ENCODE measurements around the gene B2M.
"Not testable (repeated sequence)": the region's sequence is repeated elsewhere in the genome, so short reads cannot be mapped to it uniquely, and the experiment has no call there.

The B2M gene

GRCh38 chr15:44697014-44697413, 14.3 kb upstream of the B2M start:
- DNase-seq (ENCODE audit: low read depth, low spot score), result no peak
- no peak overlapping the region for H3K27ac ChIP-seq

GRCh38 chr15:44698641-44699040, 12.7 kb upstream of the B2M start:
- no peak overlapping the region for H3K27ac ChIP-seq
- no peak for DNase-seq (ENCODE audit: low read depth, low spot score)

- not testable (repeated sequence) for H3K27ac ChIP-seq; DNase-seq (ENCODE audit: low read depth, low spot score)
These were observed 10.6 kb upstream of the B2M start for GRCh38 chr15:44700676-44701075.

- no peak overlapping the region for H3K27ac ChIP-seq
- no peak for DNase-seq (ENCODE audit: low read depth, low spot score)
These were observed 5.3 kb upstream of the B2M start for GRCh38 chr15:44705986-44706385.

- DNase-seq (ENCODE audit: low read depth, low spot score), result no peak
These were observed 4.9 kb upstream of the B2M start for GRCh38 chr15:44706401-44706800.

GRCh38 chr15:44706946-44707636, 4.2 kb upstream of the B2M start:
- H3K27ac ChIP-seq, result peak overlapping the region; percentile 51
- peak; percentile 51 for DNase-seq (ENCODE audit: low read depth, low spot score)

More at GRCh38 chr15:44706401-44706800, 4.9 kb upstream of the B2M start:
- H3K27ac ChIP-seq, result peak overlapping the region; percentile 51

GRCh38 chr15:44710236-44711095, 851 bp upstream of the B2M start:
- H3K27ac ChIP-seq, result peak overlapping the region; percentile 53
- DNase-seq (ENCODE audit: low read depth, low spot score), result no peak

- H3K27ac ChIP-seq, result peak overlapping the region; percentile 53
- no peak for DNase-seq (ENCODE audit: low read depth, low spot score)
These were observed 527 bp downstream of the B2M start for GRCh38 chr15:44711743-44712345.

GRCh38 chr15:44712346-44713005, 1.2 kb downstream of the B2M start:
- DNase-seq (ENCODE audit: low read depth, low spot score), result no peak
- peak overlapping the region; percentile 53 for H3K27ac ChIP-seq

GRCh38 chr15:44713006-44713966, 2.0 kb downstream of the B2M start:
- no peak for DNase-seq (ENCODE audit: low read depth, low spot score)
- H3K27ac ChIP-seq, result peak overlapping the region; percentile 53

GRCh38 chr15:44715142-44715796, 4.0 kb downstream of the B2M start:
- DNase-seq (ENCODE audit: low read depth, low spot score), result no peak
- H3K27ac ChIP-seq, result no peak overlapping the region

- no peak overlapping the region for H3K27ac ChIP-seq
- DNase-seq (ENCODE audit: low read depth, low spot score), result no peak
These were observed 4.5 kb downstream of the B2M start for GRCh38 chr15:44715797-44716334.

- H3K27ac ChIP-seq, result no peak overlapping the region
- DNase-seq (ENCODE audit: low read depth, low spot score), result no peak
These were observed 5.8 kb downstream of the B2M start for GRCh38 chr15:44716983-44717602.

GRCh38 chr15:44718180-44718926, 7.0 kb downstream of the B2M start:
- no peak for DNase-seq (ENCODE audit: low read depth, low spot score)

GRCh38 chr15:44718927-44719292, 7.6 kb downstream of the B2M start:
- DNase-seq (ENCODE audit: low read depth, low spot score), result no peak
- H3K27ac ChIP-seq, result no peak overlapping the region

More at GRCh38 chr15:44718180-44718926, 7.0 kb downstream of the B2M start:
- no peak overlapping the region for H3K27ac ChIP-seq

GRCh38 chr15:44719293-44719999, 8.1 kb downstream of the B2M start:
- no peak overlapping the region for H3K27ac ChIP-seq

GRCh38 chr15:44720000-44720435, 8.7 kb downstream of the B2M start:
- DNase-seq (ENCODE audit: low read depth, low spot score); H3K27ac ChIP-seq: not testable (repeated sequence)

More at GRCh38 chr15:44719293-44719999, 8.1 kb downstream of the B2M start:
- no peak for DNase-seq (ENCODE audit: low read depth, low spot score)

All from epithelial cell of prostate (primary cell).